Occipital lobe (tissue), 2 donors: ENCODE data around the gene TRIM10. TPM values are rescaled to one million over a fixed set of nuclear protein-coding genes. Genes with fewer than 3 reads are reported as not detected.
"Not testable (repeated sequence)": the region's sequence is repeated elsewhere in the genome, so short reads cannot be mapped to it uniquely, and the experiment has no call there.

ENCODE experiments used
- DNase-seq: peaks from one replicate; lab custom pipeline; 2025; lab: John Stamatoyannopoulos, UW
- total RNA-seq: library from RNA; depleted of rRNA; stranded (reverse); fragments of >200 nt; gene quantifications from one replicate; pipeline ENCODE4 v1.2.3, GENCODE V29; 2014

Gene TRIM10
- total RNA-seq, 1 donor from 2014 or later, result 0.31 TPM

DNA sequence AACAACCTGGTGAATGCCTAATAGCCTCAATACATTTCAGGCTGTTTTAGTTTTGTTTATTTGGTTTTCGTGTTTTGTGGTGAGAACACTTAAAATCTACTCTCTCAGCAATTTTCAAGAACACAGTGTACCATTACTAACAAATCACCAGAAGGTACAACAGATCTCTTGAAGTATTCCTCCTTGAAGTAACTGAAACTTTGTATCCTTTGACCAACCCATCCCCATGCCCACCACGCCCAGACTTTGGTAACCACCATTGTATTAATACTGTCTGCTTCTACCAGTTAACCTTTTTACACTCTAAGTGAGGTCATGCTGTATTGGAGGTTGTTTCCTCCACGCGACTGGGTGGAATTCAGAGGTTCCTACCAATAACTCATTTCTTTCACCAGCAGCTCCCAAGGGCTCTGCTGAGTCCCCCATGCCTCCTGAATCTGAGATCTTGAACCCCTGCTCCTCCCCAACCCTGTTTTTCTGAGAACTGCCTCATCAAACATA is 30.8 kb downstream of the TRIM10 start:
- DNase-seq, result no peak

DNA sequence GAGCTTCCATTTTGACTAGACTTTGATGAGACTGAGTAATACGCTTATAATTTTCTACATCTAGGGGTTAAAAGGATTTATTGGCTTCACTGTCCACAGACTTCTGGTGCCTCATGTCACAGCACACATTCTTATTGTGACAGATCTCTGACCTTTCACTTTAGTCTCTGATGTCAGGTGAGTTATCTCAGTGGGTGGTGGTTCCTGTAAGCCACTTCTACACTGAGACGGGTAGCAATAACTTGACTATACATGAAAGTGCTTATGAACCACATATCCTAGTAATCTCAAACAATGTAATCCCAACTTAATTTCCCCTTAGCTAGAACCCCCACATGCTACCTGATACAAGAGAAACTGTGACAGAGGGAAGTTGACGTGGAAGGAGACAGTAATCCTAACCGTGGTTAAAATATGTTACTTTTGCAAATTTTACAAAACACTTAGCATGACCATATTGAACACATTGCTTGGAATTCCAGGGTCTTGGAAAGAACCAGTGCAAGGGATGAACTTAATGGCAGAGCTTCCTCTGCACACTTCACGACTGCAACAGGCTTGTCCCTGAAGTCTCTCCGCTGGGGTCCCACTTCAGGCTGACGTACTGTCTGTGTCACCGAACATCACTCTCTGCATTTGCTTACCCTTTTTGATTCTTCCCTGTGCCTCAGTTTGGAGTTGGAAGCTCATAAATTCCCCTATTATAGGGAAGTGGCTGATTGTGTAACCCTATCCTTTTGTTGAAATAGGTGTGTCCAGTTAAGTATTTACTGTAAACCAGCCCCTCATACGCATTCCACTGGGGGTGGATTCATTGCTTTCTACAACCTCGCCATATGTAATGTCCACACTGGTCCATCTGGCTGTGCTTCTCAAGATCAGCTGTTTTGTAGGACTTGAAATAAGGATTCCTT is 31.5 kb downstream of the TRIM10 start:
- DNase-seq, result no peak

DNA sequence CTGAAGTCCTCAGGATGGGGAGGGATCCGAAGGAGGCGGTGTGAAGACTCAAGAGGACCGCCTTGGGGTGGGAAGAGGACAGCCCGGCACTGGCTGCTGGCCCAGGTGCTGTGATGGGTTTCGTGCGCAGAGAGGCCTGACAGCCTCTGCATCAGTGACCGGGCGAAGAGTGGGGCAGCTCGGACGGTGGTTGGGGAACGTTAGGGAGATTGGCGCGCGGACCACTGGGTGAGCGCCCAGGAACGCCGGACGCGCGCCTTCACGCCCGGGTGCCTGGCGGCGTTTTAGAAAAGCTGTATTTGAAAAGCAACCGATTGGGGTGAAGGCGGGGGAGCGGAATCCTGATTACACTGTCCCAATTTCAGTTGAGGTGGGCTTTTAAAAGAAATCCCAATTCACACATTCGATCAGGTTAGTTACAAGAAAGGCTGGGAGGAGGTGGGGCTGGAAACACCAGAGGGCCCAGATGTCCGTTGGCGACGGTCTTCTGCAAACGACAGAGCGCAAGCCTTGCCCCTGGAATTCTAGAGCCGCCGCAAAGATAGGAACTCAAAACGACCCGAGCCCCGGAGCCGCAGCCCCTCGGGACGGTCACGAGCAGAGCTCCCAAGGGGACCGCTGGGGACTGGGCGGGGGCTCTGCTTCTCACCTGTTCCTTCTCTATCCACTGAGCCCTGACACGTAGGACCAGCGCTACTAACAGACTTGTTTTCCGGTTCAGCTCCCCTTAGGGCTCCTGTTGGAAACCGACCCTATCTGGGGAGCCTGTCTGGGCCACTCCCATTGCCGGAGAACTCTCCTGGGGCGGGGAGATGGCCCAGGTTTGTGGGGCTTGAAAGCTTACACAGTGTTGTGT is 33.5 kb downstream of the TRIM10 start:
- DNase-seq, result no peak

DNA sequence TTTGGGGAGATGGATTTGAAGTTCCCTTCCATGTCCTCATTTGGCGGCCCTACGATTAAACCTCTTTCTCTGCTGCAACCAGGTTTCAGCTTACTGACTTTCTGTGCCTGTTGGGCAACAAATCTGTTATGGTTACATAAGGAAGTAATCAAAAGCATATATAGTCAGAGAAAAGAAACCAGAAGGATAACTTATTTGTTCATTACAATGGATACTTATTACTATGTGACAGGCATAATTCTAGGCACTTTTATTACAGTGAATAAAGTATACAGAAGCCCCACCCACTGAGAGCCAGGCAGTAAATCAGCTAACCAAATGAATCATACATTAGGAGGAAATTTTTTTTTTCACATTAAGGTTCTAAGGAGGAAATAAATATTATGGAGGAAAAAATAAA is 38.5 kb downstream of the TRIM10 start:
- no peak for DNase-seq

DNA sequence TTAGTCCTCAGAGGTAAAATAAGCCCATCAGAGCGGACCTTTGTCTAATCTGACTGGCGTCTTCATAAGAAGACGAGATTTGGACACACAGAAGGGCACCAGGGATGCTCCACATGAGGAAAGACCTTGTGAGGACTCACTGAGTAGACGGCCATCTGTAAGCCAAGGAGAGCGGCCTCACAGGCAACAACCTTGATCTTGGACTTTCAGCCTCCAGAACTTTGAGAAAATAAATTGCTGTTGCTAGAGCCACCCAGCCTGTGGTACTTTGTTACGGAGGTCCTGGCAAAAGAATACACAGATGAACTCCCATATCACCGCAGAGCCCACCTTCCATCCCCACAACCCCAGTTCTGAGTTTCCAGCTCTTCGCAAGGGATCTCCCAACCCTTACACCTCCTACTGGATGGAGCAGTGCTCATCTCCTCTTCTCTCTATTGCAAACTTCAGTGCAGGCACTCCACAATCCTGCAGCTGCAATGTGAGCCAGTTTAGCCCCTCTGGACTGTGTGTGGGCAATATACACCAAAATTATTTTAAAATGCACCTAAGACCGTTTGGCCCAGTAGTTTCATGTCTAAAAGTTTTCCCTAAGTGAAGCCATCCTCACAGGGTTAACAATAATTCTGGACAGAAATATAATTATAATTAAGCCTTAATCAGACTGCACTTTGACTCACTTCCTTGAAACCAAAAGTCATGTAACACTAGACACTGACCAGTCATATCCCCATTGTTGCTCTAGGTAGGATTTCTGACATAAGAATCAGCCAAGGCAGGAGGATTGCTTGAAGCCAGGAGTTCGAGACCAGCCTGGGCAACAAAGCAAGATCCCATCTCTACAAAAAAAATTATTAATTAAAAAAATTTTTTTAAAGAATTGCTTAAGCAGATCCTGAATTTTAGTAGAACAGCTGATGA is 39.3 kb downstream of the TRIM10 start:
- DNase-seq, result no peak

DNA sequence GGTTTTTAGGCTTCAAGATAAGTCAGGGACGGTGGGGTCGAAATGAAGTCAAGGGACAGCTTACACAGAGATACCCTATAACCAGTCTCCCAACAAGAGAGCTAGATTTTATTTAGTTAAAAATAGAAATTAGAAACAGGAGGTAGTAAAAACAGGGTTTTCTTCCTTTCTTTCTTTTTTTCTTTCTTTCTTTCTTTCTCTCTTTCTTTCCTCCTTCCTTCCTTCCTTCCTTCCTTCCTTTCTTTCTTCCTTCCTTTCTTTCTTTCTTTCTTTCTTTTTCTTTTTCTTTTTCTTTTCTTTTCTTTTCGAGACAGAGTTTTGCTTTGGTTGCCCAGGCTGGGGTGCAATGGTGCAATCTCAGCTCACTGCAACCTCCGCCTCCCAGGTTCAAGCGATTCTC is 42.3 kb downstream of the TRIM10 start:
- not testable (repeated sequence) for DNase-seq

DNA sequence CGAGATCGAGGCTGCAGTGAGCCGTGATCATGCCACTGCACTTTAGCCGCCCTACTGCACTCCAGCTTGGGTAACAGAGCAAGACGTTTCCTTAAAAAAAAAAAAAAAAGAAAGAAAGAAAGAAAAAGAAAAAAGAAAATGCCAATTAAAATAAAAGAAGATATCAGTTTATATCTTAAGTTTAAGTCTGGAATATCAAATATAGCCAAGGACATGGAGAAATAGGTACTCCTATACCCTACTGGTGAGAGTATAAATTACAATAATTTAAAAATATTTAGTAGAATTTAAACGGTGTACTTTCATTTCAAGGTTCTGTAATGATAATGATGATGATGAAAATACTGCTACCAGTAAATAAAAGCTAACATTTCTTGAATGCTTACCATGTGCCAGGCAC is 44.3 kb downstream of the TRIM10 start:
- no peak for DNase-seq

DNA sequence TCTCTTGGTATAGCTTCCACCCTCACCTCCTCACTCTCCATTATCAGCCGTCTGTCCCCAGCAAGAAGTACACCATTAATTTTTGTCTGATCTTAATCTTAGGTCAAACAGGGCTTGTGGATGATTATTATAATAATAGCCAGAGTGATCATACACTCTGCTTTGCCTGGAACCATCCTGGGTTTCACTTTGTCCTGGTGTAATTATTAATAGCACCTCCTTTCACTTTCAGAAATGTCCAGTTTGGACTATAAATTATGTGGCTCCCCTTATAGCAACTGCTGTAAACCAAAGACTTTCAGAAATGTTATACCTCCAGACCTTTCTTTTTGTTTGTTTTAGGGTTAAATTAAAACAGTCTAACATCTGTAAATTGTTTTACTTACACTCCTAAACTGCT is 47.2 kb downstream of the TRIM10 start:
- DNase-seq, result no peak

DNA sequence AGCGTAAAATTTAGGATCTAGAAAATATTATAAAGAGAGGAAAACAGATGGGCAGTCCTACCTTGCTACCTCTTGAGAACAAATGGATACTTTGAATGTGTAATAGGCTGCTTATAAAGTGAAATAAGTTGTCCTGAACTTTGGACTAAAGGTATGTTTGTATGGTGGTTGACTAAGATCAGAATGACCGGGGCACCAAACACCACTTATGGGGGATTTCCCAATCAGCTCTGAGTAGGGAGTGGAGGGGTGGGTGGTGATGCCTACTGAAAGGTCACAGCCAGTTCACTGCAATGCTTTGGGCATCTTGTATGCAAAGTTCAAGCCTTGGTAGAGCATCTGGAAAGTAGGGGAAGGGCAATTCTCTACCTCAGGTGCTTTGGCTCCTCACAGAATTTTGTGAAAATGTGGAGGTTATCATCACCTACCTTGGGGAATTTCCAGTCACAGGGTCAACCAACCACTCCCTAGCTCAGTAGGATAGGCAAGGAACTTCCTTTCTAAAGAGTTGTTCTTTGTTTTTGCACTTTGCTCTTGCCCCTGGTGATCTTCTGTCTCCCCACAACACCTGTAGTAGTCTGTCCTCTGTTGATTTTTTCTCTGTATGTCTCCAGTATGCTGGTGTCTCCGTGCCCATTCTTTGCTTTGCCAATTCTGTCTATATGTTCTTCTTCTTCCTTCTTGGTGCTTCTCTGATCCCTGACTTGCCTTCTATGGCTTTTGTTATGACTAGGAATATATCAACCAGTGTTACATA is 47.8 kb downstream of the TRIM10 start, which contains the start of gene TRIM31:
TRIM31 (minus strand) TSS at position 88 of the 757 bp plus-strand sequence. CDS start 285 bp downstream, outside the sequence.
- DNase-seq, result no peak

DNA sequence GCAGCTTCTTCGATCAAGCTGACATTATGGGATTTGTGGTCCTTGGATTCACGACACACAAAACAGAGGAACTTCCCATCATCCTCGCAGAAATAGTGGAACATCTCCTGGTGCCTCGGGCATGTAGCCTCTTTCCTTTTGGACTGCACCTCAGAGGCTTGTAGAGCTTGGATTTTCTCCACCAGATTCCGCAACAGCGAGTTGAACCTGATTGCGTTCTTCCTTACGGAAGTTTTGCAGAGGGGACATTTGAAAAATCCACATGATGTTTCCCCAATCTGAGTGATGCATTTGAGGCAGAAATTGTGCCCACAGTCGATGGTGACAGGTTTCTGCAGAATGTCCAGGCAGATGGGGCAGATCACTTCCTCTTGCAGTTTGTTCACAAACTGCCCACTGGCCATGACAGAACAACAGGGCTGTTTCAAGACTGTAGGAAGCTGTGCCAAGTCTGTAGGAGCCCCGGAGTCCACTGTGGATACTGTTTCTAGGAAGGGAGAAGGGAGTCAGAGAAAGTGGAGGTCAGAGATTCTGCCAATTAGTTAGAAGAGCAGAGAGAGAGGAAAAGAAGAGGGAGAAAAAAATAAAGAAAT is 48.5 kb downstream of the TRIM10 start:
- no peak for DNase-seq

DNA sequence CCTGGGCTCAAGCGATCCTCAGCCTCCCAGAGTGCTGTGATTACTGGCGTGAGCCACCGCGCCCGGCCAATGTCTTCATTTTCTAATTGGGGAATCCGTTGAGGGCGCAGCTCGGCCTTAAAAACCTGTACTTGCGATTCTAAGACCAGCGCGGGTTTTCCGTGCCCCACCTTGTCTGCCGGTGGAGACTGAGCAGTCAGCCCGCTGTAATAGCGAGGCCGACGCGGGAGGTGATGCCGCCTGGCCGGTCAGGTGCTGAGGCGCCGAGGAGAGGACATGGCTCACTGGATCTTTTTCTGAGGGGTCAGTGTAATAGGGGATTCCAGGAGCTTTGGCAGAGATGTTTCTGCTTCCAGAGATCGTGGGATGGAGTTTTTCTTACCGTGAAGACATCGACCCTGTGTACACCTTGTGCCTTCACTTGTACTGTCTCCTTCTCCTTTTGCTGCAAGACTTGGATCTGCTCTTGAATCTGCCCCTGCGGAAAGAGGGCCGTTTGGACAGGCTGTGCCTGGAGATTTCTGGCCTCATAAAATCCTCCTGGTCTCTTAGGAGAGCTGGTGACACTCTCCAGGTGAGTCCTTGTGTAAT is 49.6 kb downstream of the TRIM10 start:
- DNase-seq, result no peak

DNA sequence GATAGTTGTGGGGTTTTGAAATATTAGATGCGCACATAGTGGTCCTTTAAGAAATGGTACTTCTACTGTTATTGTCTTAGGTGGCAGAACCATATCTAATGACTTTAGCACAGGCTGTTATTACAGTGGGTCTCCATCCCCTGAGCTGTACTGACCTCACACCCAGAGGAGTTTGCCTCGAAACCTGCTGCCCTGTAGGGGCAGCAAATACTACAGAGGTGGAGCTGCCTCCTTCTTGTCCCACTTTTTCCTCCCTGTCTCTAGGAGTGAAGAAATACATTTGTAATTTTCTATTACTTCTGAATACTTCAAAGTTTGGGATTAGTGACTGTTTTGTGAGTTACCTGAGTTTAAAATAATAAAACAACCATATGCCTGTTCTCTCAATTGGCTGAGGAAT is 56.4 kb downstream of the TRIM10 start:
- no peak for DNase-seq

DNA sequence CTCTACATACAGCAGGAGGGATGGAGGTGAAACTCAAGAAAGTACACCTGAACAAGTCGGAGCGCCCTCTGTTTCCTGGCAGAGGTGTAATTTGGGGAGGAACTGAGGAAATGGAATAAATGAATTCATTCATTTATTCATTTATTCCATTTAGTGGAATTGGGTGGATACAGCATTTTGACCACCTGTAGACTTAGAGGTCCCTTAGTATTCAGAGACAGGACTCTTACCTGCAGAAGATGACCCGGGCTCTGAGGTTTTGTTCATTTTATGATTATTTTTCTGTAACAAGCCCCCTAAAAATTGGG is 57.2 kb downstream of the TRIM10 start:
- no peak for DNase-seq

DNA sequence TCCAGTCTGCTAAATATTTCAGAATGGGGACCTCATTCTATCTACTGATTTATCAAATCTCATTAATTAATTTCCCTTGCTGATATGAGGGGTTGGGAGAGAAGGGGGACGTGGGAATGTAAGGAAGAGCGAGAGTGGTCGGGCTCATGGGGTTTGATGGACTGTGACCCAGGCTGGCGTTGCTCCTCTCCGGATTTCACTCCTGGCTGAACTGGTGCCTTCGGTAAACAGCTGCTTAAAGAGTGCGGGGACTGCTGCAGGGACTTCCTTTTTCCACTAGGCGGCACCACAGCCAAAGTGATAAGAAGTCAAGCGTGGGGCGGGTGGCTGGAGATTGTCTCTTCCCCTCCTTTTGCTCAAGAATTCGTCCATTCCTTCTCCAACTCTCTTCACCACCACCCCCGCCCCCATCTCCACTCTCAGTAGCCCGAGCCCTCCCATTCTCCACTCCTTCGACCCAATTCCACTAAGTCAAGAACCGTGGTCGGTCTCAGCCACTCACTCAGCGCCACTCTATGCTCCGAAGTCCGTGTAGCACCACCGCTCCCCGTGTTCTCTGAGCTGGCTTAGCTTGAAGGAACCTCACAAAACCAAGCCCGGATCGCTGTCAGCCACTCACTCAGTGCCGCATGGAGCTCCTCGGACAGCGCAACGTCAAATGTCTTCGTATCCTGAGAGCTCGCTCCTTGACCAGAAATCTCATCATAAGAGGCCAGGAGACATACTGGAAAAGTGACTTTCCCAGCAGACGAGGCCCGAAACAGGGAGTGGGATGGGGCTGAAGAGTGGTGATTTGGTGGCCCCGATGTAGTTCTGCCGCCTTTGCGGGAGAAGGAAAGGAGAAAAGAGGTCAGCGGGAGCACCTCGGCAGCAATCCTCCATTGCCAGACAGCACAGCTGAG is 57.8 kb downstream of the TRIM10 start:
- DNase-seq, result peak; percentile 66

DNA sequence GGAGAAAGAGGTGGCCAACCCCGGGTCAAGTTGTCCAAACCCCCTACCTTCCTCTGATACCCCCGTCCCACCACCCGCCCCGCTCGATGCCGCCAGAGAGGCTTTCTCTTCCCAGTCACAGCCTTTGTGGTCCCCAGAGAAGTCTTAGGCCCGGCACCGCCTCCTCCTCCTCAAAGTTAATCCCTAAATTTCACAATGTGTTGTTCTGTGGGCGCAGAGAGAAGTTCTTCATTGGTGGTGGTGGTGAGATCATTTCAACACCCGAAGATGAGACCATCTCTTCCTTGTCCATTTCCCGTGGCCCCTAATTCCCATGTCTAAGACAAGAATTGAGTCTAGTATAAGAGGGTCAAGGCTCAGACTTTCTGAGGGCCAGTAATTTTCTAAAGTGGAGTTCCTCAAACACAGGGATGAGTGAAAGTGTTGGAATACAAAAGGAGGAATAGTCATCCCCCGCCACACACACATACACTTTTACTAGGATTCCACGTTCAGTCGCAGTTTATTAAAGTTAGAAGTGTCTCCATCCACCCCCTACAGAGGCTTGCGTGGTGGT is 58.5 kb downstream of the TRIM10 start:
- no peak for DNase-seq
